ENCODE data around the gene SLC30A3. TPM values are rescaled to one million over a fixed set of nuclear protein-coding genes. Genes with fewer than 3 reads are reported as not detected.

Gene SLC30A3
- total and polyA plus RNA-seq, 2 of the 4 experiments (the other 2 are of a cell fraction) = 0.15 TPM; not detected in 1

GRCh38 chr2:27261241-27261925, 1.5 kb downstream of the SLC30A3 start:
- Histone ChIP-seq H2BK15ac (ENCODE audit: low read depth, low read length) (no peak overlapping the region), H3K79me1 (ENCODE audit: low read depth in 1 of 2, low read length in 2 of 2) (no peaks in the 10 kb centered on the region), H3K56ac (ENCODE audit: extremely low read depth, insufficient read depth, low read length) (no peak overlapping the region), H3K4me3 (ENCODE audit: insufficient read depth, low read depth, low read length) (no peak overlapping the region), H3K9ac (ENCODE audit: low read depth, low read length) (no peak overlapping the region), H2AFZ (replicated peaks; ENCODE audit: low read length, poor library complexity) (no peak overlapping the region), H4K20me1 (ENCODE audit: insufficient read depth, low read length) (no peaks in the 10 kb centered on the region), H2BK20ac (ENCODE audit: low read depth, low read length) (no peak overlapping the region), H3K18ac (ENCODE audit: low read depth, low read length) (no peak overlapping the region), H3K23ac (ENCODE audit: low read depth, low read length) (no peak overlapping the region; the same call in 1 of the 2 replicates), H3K9me3 (ENCODE audit: control insufficient read depth, insufficient read depth, low read length) (no peaks in the 10 kb centered on the region; the same call in 1 of the 2 replicates), H2AK9ac (replicated peaks; ENCODE audit: low read depth, low read length, poor library complexity) (no peak overlapping the region), H4K5ac (ENCODE audit: low read depth, low read length) (no peak overlapping the region), H2BK120ac (ENCODE audit: low read depth, low read length) (no peak overlapping the region), H3K4ac (ENCODE audit: low read depth, low read length) (no peak overlapping the region), H2AK5ac (ENCODE audit: low read depth, low read length) (no peak overlapping the region), H3K4me1 (ENCODE audit: control insufficient read depth, insufficient read depth, low read length) (peaks cover 4% of the 10 kb centered on the region; the same call in 1 of the 2 replicates), H3K9me1 (ENCODE audit: insufficient read depth, low read length) (peaks cover under 1% of the 10 kb centered on the region; the same call in 1 of the 2 replicates), H2BK5ac (ENCODE audit: low read depth, low read length, poor library complexity, severe bottlenecking) (no peak overlapping the region), H3K4me2 (ENCODE audit: low read depth, low read length) (no peak overlapping the region), H3K36me3 (ENCODE audit: control insufficient read depth, insufficient read depth, low read length) (no peaks in the 10 kb centered on the region), H4K8ac (ENCODE audit: low read depth in 2 of 2, low read length in 2 of 2) (no peak overlapping the region), H3K27me3 (ENCODE audit: control insufficient read depth, insufficient read depth, low read length) (peaks cover 86% of the 10 kb centered on the region), H3K14ac (replicated peaks; ENCODE audit: low read depth, low read length) (no peak overlapping the region), H4K91ac (ENCODE audit: insufficient read depth, low read depth, low read length) (no peak overlapping the region), H3K27ac (ENCODE audit: insufficient read depth, low read length) (no peak overlapping the region)
- dilution Hi-C loops (cut with HindIII; ENCODE audit: low sequenced_read_pairs, unreplicated experiment) (no loop called here), intact Hi-C loops (cut with micrococcal nuclease) (no loop called here), in situ Hi-C loops (cut with MboI; ENCODE audit: low sequenced_read_pairs) (no loop called here)
- TF ChIP-seq MAFK (IDR thresholded peaks at IDR 0.05; ENCODE audit: low read depth, low read length) (no peak), BHLHE40 (IDR thresholded peaks at IDR 0.05; ENCODE audit: low read depth, low read length) (no peak), USF2 (IDR thresholded peaks at IDR 0.05; ENCODE audit: low read depth, low read length) (no peak), FOS (IDR thresholded peaks at IDR 0.05; ENCODE audit: low read depth, low read length) (no peak), ELK1 (IDR thresholded peaks at IDR 0.05; ENCODE audit: borderline replicate concordance, low read depth, low read length) (no peak), CEBPB (IDR thresholded peaks at IDR 0.05; ENCODE audit: low read depth, low read length) (no peak), POLR2A (IDR thresholded peaks at IDR 0.05; ENCODE audit: low read depth, low read length) (no peak), RFX5 (IDR thresholded peaks at IDR 0.05; ENCODE audit: low read depth, low read length) (no peak), MXI1 (IDR thresholded peaks at IDR 0.05; ENCODE audit: borderline replicate concordance, low read depth, low read length) (no peak), RCOR1 (IDR thresholded peaks at IDR 0.05; ENCODE audit: insufficient replicate concordance, low read length) (no peak)
- 93% methylated on average over 2 of the region's 11 CpGs; no CpG with 5 or more reads in 1 of the 2 experiments for WGBS, 2 experiments (ENCODE audit: extremely low coverage in 2 of 2, insufficient read length in 1 of 2)
- DNase-seq = no peak
- POLR2A ChIA-PET (ENCODE audit: unreplicated experiment) = no interaction called here
- BruUV-seq (replicated peaks) = no TSS peak
- CTCF ChIA-PET = no interaction called here
- ATAC-seq (ENCODE audit: low read depth) = no peak

Data from IMR-90 (cell line).